ENCODE results near the gene C13orf46.
A peak's percentile ranks its signal among the peaks of the same experiment; 100 is the strongest.
"Not testable (repeated sequence)": the region's sequence is repeated elsewhere in the genome, so short reads cannot be mapped to it uniquely, and the experiment has no call there.

Gene C13orf46

DNA sequence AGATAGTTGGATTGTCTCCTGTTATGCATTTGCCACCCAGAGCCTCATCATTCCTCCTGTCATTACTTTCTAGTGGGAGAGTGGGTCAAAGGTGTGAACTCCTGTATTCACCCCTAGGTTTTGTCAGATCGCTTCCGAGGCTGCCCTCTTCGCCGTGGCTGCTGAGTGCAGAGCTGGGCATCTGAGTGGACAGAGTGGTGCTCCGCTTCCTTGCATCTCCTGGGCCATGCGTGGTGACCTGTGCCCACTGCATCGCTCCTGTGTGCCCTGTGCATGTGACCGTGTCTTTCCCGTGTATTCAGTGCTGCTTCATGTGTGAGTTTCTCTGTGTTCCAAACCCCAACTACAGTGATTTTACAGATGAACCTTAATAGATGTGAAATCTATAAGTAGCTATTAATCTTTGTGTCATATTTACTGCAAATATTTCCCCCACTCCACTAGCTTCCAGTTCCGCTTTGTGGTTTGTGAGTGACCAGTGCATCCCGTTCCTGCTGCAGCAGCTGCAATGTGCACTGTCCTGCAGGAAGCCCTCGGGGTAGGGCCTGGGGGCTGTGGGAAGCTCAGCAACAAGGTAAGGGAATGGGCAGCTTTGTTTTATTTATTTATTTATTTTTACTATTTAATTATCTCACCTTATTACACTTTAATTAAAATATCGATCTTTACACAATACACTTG is 53.1 kb downstream of the C13orf46 start:
- DNase-seq, result no peak

DNA sequence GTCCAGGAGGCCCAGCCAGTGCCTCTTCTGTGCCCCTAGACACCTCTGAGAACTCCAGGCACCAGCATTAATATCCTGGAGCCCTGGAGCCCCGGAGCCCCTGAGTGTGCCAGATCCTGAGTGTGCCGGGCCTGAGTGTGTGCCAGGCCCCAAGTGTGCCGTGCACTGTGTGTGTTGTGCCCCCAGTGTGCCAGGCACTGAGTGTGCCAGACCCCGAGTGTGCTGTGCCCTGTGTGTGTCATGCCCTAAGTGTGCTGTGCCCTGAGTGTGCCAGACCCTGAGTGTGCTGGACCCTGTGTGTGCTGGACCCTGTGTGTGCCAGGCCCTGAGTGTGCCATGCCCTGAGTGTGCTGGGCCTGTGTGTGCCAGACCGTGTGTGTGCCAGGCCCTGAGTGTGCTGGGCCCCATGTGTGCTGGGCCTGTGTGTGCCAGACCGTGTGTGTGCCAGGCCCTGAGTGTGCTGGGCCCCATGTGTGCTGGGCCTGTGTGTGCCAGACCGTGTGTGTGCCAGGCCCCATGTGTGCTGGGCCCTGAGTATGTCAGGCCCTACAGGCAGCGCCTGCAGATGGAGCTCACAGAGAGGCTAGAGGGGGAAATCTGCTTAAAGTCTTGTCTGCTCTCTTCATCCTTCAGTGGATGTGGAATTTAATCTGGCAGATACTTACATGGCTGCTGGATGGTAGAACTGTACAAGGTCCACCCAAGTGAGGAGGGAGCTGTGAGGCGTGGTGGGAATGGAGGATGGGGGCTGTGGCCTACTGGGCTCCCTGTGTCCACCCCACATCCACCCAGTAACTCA is 53.9 kb downstream of the C13orf46 start:
- DNase-seq, result no peak

DNA sequence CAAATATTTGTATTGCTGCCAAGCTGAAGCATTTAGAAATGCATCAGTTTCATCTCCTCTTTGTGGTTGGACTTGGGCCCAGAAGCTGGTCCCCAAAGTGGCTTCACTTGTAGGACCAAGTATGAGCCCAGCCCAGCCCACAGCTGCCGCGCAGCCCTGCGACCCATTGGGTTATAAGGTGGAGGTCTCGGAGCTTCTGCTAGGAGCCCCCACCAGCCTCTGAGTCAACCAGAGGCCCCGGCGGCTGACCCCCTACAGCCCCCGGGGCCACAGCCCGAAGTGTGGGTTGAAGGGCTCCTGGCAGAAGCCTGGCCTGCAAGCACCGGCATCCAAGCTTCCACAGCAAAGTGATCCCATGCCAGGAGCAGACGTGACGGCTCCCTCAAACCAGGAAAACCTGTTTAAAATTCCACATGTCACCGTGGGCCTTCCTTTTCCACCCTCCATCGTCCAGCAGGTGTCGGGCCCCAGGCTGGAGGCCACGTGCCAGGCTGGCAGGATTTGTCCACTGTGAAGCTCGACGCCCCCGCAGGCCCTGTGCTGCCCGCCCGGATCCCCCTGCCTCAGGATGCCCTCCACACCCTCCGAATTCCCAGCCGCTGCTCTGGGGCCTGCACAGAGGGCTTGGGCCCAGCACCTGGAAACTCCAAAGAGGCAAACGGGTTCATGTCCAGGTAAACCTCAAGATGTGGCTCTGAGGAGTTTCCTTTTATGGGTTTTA is 54.7 kb downstream of the C13orf46 start:
- DNase-seq, result no peak

- DNase-seq, result no peak
Measured at GRCh38 chr13:113918580-113918979, 55.3 kb downstream of the C13orf46 start.

GRCh38 chr13:113917594-113918371 is 56.1 kb downstream of the C13orf46 start:
- DNase-seq, result no peak

- DNase-seq, result no peak
Measured at GRCh38 chr13:113917096-113917495, 56.8 kb downstream of the C13orf46 start.

DNA sequence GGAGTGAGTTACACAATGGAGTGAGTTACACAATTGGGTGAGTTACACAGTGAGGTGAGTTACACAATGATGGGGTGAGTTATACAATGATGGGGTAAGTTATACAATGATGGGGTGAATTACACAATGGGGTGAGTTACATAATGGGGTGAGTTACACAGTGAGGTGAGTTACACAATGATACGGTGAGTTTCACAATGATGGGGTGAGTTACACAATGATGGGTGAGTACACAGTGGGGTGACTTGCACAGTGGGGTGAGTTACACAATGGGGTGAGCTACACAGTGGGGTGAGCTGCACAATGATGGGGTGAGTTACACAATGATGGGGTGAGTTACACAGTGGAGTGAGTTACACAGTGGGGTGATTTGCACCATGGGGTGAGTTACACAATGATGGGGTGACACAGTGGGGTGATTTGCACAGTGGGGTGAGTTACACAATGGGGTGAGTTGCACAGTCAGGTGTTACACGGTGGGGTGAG is 57.5 kb downstream of the C13orf46 start:
- DNase-seq, result no peak

GRCh38 chr13:113915786-113916329 is 58.0 kb downstream of the C13orf46 start:
- no peak for DNase-seq

GRCh38 chr13:113915012-113915763 is 58.7 kb downstream of the C13orf46 start:
- DNase-seq, result no peak

DNA sequence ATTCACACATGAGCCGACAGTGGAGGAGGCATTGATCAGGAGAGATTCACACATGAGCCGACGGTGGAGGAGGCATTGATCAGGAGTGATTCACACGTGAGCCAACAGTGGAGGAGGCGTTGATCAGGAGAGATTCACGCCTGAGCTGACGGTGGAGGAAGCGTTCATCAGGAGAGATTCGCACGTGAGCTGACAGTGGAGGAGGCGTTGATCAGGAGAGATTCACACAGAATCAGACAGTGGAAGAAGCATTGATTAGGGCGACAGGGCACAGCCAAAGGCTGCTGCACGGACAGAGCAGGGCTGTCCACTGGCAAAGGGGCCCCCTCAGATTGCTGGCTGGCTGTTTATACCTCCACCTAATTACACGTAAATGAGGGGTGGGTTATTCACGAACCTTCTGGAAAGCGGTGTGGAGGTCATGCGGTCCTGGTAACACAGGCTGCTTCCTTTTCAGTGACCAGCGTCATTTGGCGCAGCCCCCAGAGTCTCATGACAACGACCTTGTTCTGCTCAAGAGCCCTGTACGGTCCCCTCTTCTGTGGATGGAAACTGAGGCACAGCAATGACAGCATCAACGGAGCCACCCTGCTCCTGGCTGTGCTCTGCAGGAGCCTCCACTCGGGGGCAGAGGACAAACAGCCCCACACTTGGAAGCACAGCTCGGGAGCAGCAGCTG is 59.4 kb downstream of the C13orf46 start:
- DNase-seq, result no peak

- DNase-seq, result not testable (repeated sequence)
Measured at GRCh38 chr13:113913838-113914237, 60.0 kb downstream of the C13orf46 start.

DNA sequence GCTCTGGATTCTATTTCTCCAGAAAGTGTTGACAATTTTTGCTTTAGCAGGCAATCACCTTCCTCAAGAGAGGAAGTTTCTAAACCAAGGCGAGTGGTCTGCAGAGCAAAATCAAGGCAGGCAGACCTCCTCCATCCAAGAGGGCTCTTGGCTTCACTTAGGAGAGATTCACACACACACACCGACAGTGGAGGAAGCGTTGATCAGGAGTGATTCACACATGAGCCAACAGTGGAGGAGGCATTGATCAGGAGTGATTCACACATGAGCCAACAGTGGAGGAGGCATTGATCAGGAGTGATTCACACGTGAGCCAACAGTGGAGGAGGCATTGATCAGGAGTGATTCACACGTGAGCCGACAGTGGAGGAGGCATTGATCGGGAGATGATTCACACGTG is 60.5 kb downstream of the C13orf46 start:
- DNase-seq, result not testable (repeated sequence)

GRCh38 chr13:113912596-113912995 is 61.3 kb downstream of the C13orf46 start:
- DNase-seq, result no peak

DNA sequence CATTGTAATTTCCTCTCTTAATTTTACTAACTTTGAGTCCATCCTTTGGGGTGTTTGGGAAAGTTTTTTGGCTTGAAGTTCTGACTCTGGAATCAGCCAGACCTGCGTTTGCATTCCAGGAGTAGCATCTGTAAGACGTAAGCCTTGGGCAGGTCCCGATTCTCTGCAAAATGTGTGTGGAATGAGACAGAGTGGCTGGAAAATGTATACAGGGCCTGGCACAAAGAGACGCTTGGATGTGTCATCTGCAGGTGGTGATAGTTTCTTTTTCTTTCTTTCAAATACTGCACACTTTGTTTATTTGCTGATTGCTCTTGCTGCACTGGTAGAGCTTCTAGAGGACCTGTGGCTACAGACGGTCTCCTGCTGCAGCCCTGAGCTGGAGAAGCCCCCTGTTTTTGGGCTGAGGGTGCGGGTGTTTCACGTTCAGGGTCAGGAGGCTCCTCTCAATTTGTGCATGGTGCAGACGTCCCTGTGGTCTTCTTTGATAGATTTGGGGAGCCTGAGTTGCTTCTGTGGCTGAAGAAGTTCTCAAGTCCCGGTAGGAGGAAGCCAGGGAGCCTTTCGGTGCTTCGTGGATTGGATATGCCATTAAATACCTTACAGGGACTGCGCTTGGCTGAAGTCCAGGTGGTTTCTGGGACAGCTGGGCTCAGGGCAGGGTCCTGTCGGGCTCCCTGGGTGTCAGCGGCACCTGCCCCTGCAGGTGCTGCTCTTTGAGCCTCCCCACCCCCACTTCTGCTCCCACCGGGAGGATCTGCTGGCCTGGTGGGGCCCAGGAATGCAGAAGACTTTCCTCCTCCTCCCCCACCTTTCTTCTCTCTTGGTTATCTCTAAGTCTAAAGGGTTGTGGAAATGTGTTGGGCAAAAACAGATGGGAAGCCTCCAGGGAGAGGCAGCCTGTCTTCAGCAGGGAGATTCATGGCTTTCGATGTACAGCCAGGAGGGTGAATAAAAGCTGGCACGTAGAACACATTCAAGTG is 66.0 kb downstream of the C13orf46 start:
- no peak for DNase-seq

GRCh38 chr13:113906571-113906970 is 67.3 kb downstream of the C13orf46 start:
- no peak for DNase-seq

GRCh38 chr13:113905942-113906341 is 67.9 kb downstream of the C13orf46 start:
- no peak for DNase-seq

GRCh38 chr13:113905018-113905417 is 68.9 kb downstream of the C13orf46 start:
- no peak for DNase-seq

GRCh38 chr13:113904411-113904810 is 69.5 kb downstream of the C13orf46 start:
- peak; percentile 40 for DNase-seq

- DNase-seq, result no peak
Measured at GRCh38 chr13:113903912-113904311, 70.0 kb downstream of the C13orf46 start.

Data from CD4-positive, alpha-beta T cell treated with Interleukin-6 for 4 hours (primary cell).